Gastroesophageal sphincter (tissue), 4 donors: ENCODE measurements around the gene NELFA. TPM values are rescaled to one million over a fixed set of nuclear protein-coding genes. Genes with fewer than 3 reads are reported as not detected.
A peak's percentile ranks its signal among the peaks of the same experiment; 100 is the strongest.

Experiments
- ATAC-seq: fragments of 150-250 bp; one replicate; pipeline ENCODE4 v1.9.1; 2016; ENCODE audit warnings: mild to moderate bottlenecking, moderate library complexity
- H3K27ac ChIP-seq, 4 donors: fragments of 200-600 bp; sonication (generic) in 3 of 4; 1 replicate in 3 of 4; 2 replicates in 1 of 4; pipeline ENCODE4 v1.5.1; 2016 to 2019
- H3K27me3 ChIP-seq: fragments of 200-600 bp; sonication (generic); one replicate; pipeline ENCODE4 v1.5.1; 2019
- H3K36me3 ChIP-seq, 2 donors: fragments of 200-600 bp; sonication (generic); one replicate each; pipeline ENCODE4 v1.5.1; 2019; ENCODE audit warnings: control low read depth in 1 of 2
- H3K4me1 ChIP-seq, 3 donors: fragments of 200-600 bp; sonication (generic); 1 replicate in 2 of 3; 2 replicates in 1 of 3; pipeline ENCODE4 v1.5.1; 2016 to 2019; ENCODE audit warnings: control low read depth in 2 of 3
- H3K4me3 ChIP-seq, 2 donors: fragments of 200-600 bp; sonication (generic); one replicate each; pipeline ENCODE4 v1.5.1; 2019; ENCODE audit warnings: mild to moderate bottlenecking in 1 of 2, moderate library complexity in 1 of 2
- H3K9me3 ChIP-seq, 3 donors: fragments of 200-600 bp; sonication (generic); one replicate each; pipeline ENCODE4 v1.5.1; 2017 to 2019; ENCODE audit warnings: control low read depth in 2 of 3
- CTCF ChIP-seq, 4 experiments: fragments of 200-600 bp in 2 of 4; fragments of 450-650 bp in 2 of 4; sonication (generic) in 1 of 4; IDR thresholded peaks; one replicate each; pipeline ENCODE4 v1.5.1; 2017 to 2019; ENCODE audit warnings: antibody characterized with exemption in 4 of 4, mild to moderate bottlenecking in 2 of 4, moderate library complexity in 2 of 4
- EP300 ChIP-seq: sonication (generic); formaldehyde crosslinking; IDR thresholded peaks from one replicate; pipeline ENCODE4 v1.6.1; 2017; ENCODE audit warnings: antibody characterized with exemption, mild to moderate bottlenecking
- POLR2A ChIP-seq, 2 donors: fragments of 450-650 bp; IDR thresholded peaks; one replicate each; pipeline ENCODE4 v1.6.1; 2017; ENCODE audit warnings: antibody characterized with exemption in 2 of 2, mild to moderate bottlenecking in 2 of 2, moderate library complexity in 1 of 2
- POLR2AphosphoS5 ChIP-seq: sonication (generic); formaldehyde crosslinking; IDR thresholded peaks from one replicate; pipeline ENCODE4 v1.6.1; 2017; ENCODE audit warnings: antibody characterized with exemption
- WGBS, 2 donors: methylation state at CpG; one replicate each; pipeline ENCODE4 v1.1.5; 2018; ENCODE audit warnings: low coverage in 1 of 2; 5-methylcytosine and 5-hydroxymethylcytosine counted together
- total RNA-seq, 4 donors: library from RNA; depleted of rRNA; stranded (reverse); fragments of >200 nt; gene quantifications; one replicate each; pipeline ENCODE4 v1.1.0, GENCODE V29; 2016

Gene NELFA
- total RNA-seq, 4 donors from 2014 or later = 14.5 to 19.4 (median 17.5) TPM

DNA sequence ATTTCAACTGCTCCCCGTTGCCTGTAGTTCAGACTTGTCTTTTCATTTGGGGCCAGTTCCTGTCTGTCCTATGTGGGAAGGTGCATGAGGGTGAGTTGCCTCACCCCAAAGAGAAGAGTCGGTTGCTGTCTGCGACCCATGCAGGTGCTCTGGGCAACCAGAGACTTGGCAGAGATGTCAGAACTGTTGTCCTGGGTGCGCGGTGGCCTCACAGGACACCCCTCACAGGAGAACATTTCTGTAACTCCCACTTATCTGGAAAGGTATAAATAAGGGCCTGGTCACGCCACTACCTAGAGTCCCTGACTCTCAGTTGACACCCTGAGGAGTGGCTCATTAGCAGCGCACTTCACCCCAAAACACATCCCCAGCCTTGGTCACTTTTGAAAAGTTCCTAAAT lies 40.6 kb upstream of the NELFA start:
- peaks cover 0 to 5% (median 0%) of the 10 kb centered on the region in 3 donors for H3K9me3 ChIP-seq
- peaks cover 85% of the 10 kb centered on the region for H3K27me3 ChIP-seq
- ATAC-seq = no peak
- no peak overlapping the region for H3K4me3 ChIP-seq
- no peaks in the 10 kb centered on the region for H3K36me3 ChIP-seq
- 84 to 89% methylated on average over 6 to 7 of the region's 7 CpGs for WGBS, 2 donors
- H3K4me1 ChIP-seq = no peaks in the 10 kb centered on the region
- TF ChIP-seq CTCF (IDR thresholded peaks at IDR 0.05) (no peak), POLR2A (IDR thresholded peaks at IDR 0.05) (no peak), EP300 (no peak), POLR2AphosphoS5 (no peak)
- H3K27ac ChIP-seq = no peak overlapping the region

GRCh38 chr4:2048831-2049230 lies 40.1 kb upstream of the NELFA start:
- ATAC-seq = no peak
- H3K4me1 ChIP-seq = no peaks in the 10 kb centered on the region
- 87% methylated on average over 4 of the region's 8 CpGs; no CpG with 5 or more reads in 1 of the 2 donors for WGBS, 2 donors
- no peak overlapping the region for H3K27ac ChIP-seq
- TF ChIP-seq POLR2AphosphoS5 = no peak
- TF ChIP-seq CTCF (IDR thresholded peaks at IDR 0.05) = no peak
- TF ChIP-seq POLR2A (IDR thresholded peaks at IDR 0.05) = no peak
- TF ChIP-seq EP300 = no peak
- H3K4me3 ChIP-seq = no peak overlapping the region
- peaks cover 0 to 5% (median 0%) of the 10 kb centered on the region in 3 donors for H3K9me3 ChIP-seq
- H3K27me3 ChIP-seq = peaks cover 85% of the 10 kb centered on the region
- H3K36me3 ChIP-seq = no peaks in the 10 kb centered on the region

DNA sequence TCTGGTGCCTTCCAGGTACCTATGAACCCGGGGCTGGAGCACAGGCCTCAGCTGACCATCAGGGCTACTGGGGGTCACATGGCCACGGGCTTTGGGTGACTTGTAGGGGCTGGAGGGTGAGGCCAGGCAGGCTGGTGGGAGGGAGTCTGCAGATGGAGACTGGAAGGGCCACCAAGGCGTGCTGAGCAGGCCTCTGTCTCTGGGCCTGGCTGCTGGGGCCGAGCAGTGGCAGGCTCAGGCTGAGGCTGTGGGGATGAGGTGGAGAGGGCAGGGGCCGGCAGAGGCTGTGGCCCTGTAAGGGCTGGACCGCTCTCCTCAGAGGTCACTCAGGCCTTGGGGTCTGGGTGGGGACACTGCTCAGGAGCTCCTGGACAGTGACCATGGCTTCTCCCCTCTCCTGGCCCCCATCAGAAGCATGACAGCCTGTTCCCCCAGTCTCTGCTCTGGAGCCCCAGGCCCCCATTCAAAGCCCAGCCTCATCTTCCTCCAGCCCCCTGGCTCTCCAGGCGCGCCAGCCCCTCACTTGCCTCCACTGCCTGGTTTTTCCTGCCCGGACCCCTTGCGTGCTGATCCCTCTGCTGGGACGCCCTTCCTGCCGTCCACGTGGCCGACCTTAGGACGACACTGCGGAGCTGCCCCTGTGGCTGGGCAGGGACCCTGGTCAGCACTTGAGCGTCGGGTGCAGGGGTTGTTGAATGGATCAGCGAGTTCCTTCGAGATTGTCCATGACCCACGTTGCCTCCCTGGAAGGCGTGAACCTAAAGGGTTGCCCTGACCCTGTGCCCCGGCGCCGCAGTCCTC lies 39.2 kb upstream of the NELFA start:
- peaks cover 0 to 5% (median 0%) of the 10 kb centered on the region in 3 donors for H3K9me3 ChIP-seq
- no peaks in the 10 kb centered on the region for H3K36me3 ChIP-seq
- H3K4me1 ChIP-seq = no peaks in the 10 kb centered on the region
- no peak for TF ChIP-seq EP300
- no peak for TF ChIP-seq POLR2A (IDR thresholded peaks at IDR 0.05)
- TF ChIP-seq CTCF (IDR thresholded peaks at IDR 0.05) = no peak
- TF ChIP-seq POLR2AphosphoS5 = no peak
- no peak overlapping the region for H3K27ac ChIP-seq
- 88 to 100% methylated on average over 1 to 13 of the region's 25 CpGs for WGBS, 2 donors
- peaks cover 85% of the 10 kb centered on the region for H3K27me3 ChIP-seq
- no peak overlapping the region for H3K4me3 ChIP-seq
- no peak for ATAC-seq

- peaks cover 0 to 5% (median 0%) of the 10 kb centered on the region in 3 donors for H3K9me3 ChIP-seq
- H3K36me3 ChIP-seq = no peaks in the 10 kb centered on the region
- WGBS, 2 donors = 80% methylated on average over 1 of the region's 57 CpGs; no CpG with 5 or more reads in 1 of the 2 donors
- H3K4me3 ChIP-seq = no peak overlapping the region
- ATAC-seq = peak; percentile 23
- H3K27ac ChIP-seq = no peak overlapping the region
- H3K27me3 ChIP-seq = peaks cover 87% of the 10 kb centered on the region
- TF ChIP-seq POLR2A (IDR thresholded peaks at IDR 0.05) (no peak), POLR2AphosphoS5 (no peak), EP300 (no peak), CTCF (IDR thresholded peaks at IDR 0.05) (no peak)
- H3K4me1 ChIP-seq = peaks cover 0 to 8% (median 5%) of the 10 kb centered on the region in 3 donors
These were observed 38.4 kb upstream of the NELFA start for GRCh38 chr4:2047031-2047660.
